H1 (cell line): ENCODE measurements around the gene DOCK1. TPM values are rescaled to one million over a fixed set of nuclear protein-coding genes. Genes with fewer than 3 reads are reported as not detected.

Experiments used
- CTCF ChIA-PET: fragments of 300-600 bp; sonication (Branson Sonifier 250); formaldehyde crosslinking; loops from one replicate; lab custom pipeline; 2021; ENCODE audit not compliant: partially characterized antibody; lab: Charles Lee
- POLR2A ChIA-PET: fragments of 300-600 bp; sonication (Branson Sonifier 250); formaldehyde crosslinking; loops from one replicate; lab custom pipeline; 2021; ENCODE audit warnings: inconsistent platforms; ENCODE audit not compliant: partially characterized antibody; lab: Charles Lee
- DNase-seq, 2 experiments: peaks; one replicate each; pipeline versions ENCODE4 v3.0.0 to v3.0.0-alpha.2; 2010 to 2022; ENCODE audit warnings: low spot score in 2 of 2, low read depth in 1 of 2, mixed read lengths in 1 of 2
- FAIRE-seq: peaks from 2 replicates; lab custom pipeline; 2011; peaks lifted over from hg19 to GRCh38; lab: Jason Lieb, UNC
- H2AFZ ChIP-seq: 2 replicates; pipeline ENCODE4 v1.8.1; 2012; ENCODE audit warnings: low read length, inconsistent platforms
- H2AK5ac ChIP-seq: 2 replicates; pipeline ENCODE4 v1.6.1; 2013; ENCODE audit warnings: low read depth, low read length
- H2BK120ac ChIP-seq: replicated peaks from 2 replicates; pipeline ENCODE3; 2013; ENCODE audit warnings: low read depth, low read length, inconsistent platforms
- H2BK12ac ChIP-seq: 2 replicates; pipeline ENCODE4 v1.6.1; 2013; ENCODE audit warnings: low read depth, low read length
- H2BK15ac ChIP-seq: 2 replicates; pipeline ENCODE4 v1.6.1; 2013; ENCODE audit warnings: low read length
- H2BK20ac ChIP-seq: 2 replicates; pipeline ENCODE4 v1.6.1; 2013; ENCODE audit warnings: low read length
- H2BK5ac ChIP-seq: 2 replicates; pipeline ENCODE4 v1.6.1; 2013; ENCODE audit warnings: low read depth, low read length
- H3K14ac ChIP-seq: 2 replicates; pipeline ENCODE4 v1.6.1; 2013; ENCODE audit warnings: inconsistent platforms; ENCODE audit not compliant: insufficient read length
- H3K18ac ChIP-seq: 2 replicates; pipeline ENCODE4 v1.6.1; 2013; ENCODE audit warnings: low read length; ENCODE audit errors: extremely low read depth
- H3K23ac ChIP-seq: 2 replicates; pipeline ENCODE4 v1.6.1; 2013; ENCODE audit warnings: inconsistent platforms; ENCODE audit not compliant: insufficient read length
- H3K23me2 ChIP-seq: 2 replicates; pipeline ENCODE4 v1.6.1; 2013; ENCODE audit warnings: low read depth, low read length
- H3K27ac ChIP-seq: 2 replicates; pipeline ENCODE4 v1.6.1; 2011; ENCODE audit warnings: low read depth, low read length, inconsistent platforms
- H3K27me3 ChIP-seq, 4 experiments: replicated peaks in 1 of 4; 1 replicate in 1 of 4; 2 replicates in 3 of 4; pipeline versions ENCODE4 v1.6.1 to v1.8.1; 2011 to 2013; ENCODE audit warnings: low read length in 3 of 4, mild to moderate bottlenecking in 3 of 4, inconsistent platforms in 2 of 4, mixed read lengths in 2 of 4, moderate library complexity in 1 of 4; ENCODE audit not compliant: control insufficient read depth in 3 of 4, insufficient read depth in 3 of 4; ENCODE audit errors: extremely low read depth in 1 of 4
- H3K36me3 ChIP-seq, 4 experiments: 2 replicates each; pipeline versions ENCODE4 v1.6.1 to v1.8.1; 2011 to 2013; ENCODE audit warnings: mild to moderate bottlenecking in 4 of 4, low read length in 3 of 4, moderate library complexity in 2 of 4, control low read depth in 1 of 4, inconsistent platforms in 1 of 4; ENCODE audit not compliant: insufficient read depth in 4 of 4, control insufficient read depth in 2 of 4
- H3K4ac ChIP-seq: replicated peaks from 2 replicates; pipeline ENCODE3; 2013; ENCODE audit warnings: low read length, low read depth, mixed read lengths, inconsistent platforms; ENCODE audit not compliant: insufficient read length
- H3K4me1 ChIP-seq, 4 experiments: replicated peaks in 1 of 4; 1 replicate in 1 of 4; 2 replicates in 3 of 4; pipeline versions ENCODE4 v1.6.1 to v1.8.1; 2011 to 2013; ENCODE audit warnings: low read length in 3 of 4, inconsistent platforms in 2 of 4, mixed read lengths in 1 of 4; ENCODE audit not compliant: insufficient read depth in 4 of 4, control insufficient read depth in 3 of 4
- H3K4me2 ChIP-seq, 2 experiments: 2 replicates each; pipeline versions ENCODE4 v1.6.1 to v1.8.1; 2011 to 2013; ENCODE audit warnings: low read depth in 2 of 2, low read length in 2 of 2, control low read depth in 1 of 2, inconsistent platforms in 1 of 2, mild to moderate bottlenecking in 1 of 2; ENCODE audit not compliant: insufficient read depth in 1 of 2
- H3K4me3 ChIP-seq, 4 experiments: fragments of 200-600, 300-600 bp in 1 of 4; sonication (generic), shearing (Covaris generic), sonication (Bioruptor Twin) in 1 of 4; 2 replicates each; pipeline versions ENCODE4 v1.5.1 to v1.8.1; 2011 to 2016; ENCODE audit warnings: low read length in 4 of 4, low read depth in 3 of 4, control low read depth in 2 of 4, inconsistent platforms in 2 of 4, mild to moderate bottlenecking in 2 of 4, mixed read lengths in 1 of 4, moderate library complexity in 1 of 4; ENCODE audit not compliant: insufficient read depth in 2 of 4; ENCODE audit errors: extremely low read depth in 1 of 4
- H3K56ac ChIP-seq: replicated peaks from 2 replicates; pipeline ENCODE3; 2013; ENCODE audit warnings: low read depth, mild to moderate bottlenecking, mixed read lengths, low read length, inconsistent platforms; ENCODE audit not compliant: insufficient read length
- H3K79me1 ChIP-seq: 2 replicates; pipeline ENCODE4 v1.6.1; 2013; ENCODE audit warnings: low read depth, low read length, control low read depth
- H3K79me2 ChIP-seq, 2 experiments: 2 replicates each; pipeline versions ENCODE4 v1.6.1 to v1.8.1; 2012 to 2013; ENCODE audit warnings: low read length in 2 of 2, mild to moderate bottlenecking in 2 of 2, inconsistent platforms in 1 of 2; ENCODE audit not compliant: insufficient read depth in 2 of 2, control insufficient read depth in 1 of 2
- H3K9ac ChIP-seq, 4 experiments: replicated peaks in 1 of 4; 1 replicate in 1 of 4; 2 replicates in 3 of 4; pipeline versions ENCODE4 v1.6.1 to v1.8.1; 2011 to 2013; ENCODE audit warnings: low read depth in 3 of 4, low read length in 3 of 4, control low read depth in 2 of 4, mild to moderate bottlenecking in 2 of 4, moderate library complexity in 2 of 4, inconsistent platforms in 1 of 4; ENCODE audit errors: extremely low read depth in 1 of 4
- H3K9me3 ChIP-seq, 2 experiments: 2 replicates each; pipeline versions ENCODE4 v1.6.1 to v1.8.1; 2012 to 2013; ENCODE audit warnings: mild to moderate bottlenecking in 2 of 2, moderate library complexity in 2 of 2, control low read depth in 1 of 2, inconsistent platforms in 1 of 2, low read depth in 1 of 2, low read length in 1 of 2, mixed read lengths in 1 of 2; ENCODE audit not compliant: insufficient read depth in 2 of 2
- H4K20me1 ChIP-seq, 2 experiments: replicated peaks in 1 of 2; 2 replicates each; pipeline versions ENCODE3 to v1.8.1; 2011 to 2013; ENCODE audit warnings: inconsistent platforms in 2 of 2, low read length in 2 of 2, mild to moderate bottlenecking in 1 of 2; ENCODE audit not compliant: insufficient read depth in 2 of 2, control insufficient read depth in 1 of 2
- H4K5ac ChIP-seq: 2 replicates; pipeline ENCODE4 v1.6.1; 2013; ENCODE audit warnings: low read length, low read depth, mixed read lengths, inconsistent platforms; ENCODE audit not compliant: insufficient read length
- H4K8ac ChIP-seq: 2 replicates; pipeline ENCODE4 v1.8.0; 2013; ENCODE audit warnings: mild to moderate bottlenecking, moderate library complexity, low read length, inconsistent platforms; ENCODE audit not compliant: insufficient read depth; ENCODE audit errors: extremely low read depth
- H4K91ac ChIP-seq: replicated peaks from 2 replicates; pipeline ENCODE3; 2013; ENCODE audit warnings: low read length, mixed read lengths, inconsistent platforms; ENCODE audit not compliant: insufficient read length
- ASH2L ChIP-seq: fragments of 200-600, 300-600 bp; sonication (generic); IDR thresholded peaks from one replicate; pipeline ENCODE4 v1.7.1; 2017; ENCODE audit warnings: low read length
- CBX5 ChIP-seq: fragments of 300-800, 300-1000 bp; sonication (generic); IDR thresholded peaks from 2 replicates; pipeline ENCODE4 v1.7.1; 2016; ENCODE audit warnings: antibody characterized with exemption, low read length, low read depth
- CEBPB ChIP-seq: IDR thresholded peaks from 2 replicates; pipeline ENCODE4 v1.6.1; 2012; ENCODE audit warnings: low read depth, low read length
- CREB1 ChIP-seq: IDR thresholded peaks from 2 replicates; pipeline ENCODE4 v1.6.1; 2012; ENCODE audit warnings: inconsistent platforms
- JUND ChIP-seq: IDR thresholded peaks from 2 replicates; pipeline ENCODE4 v1.6.1; 2011; ENCODE audit warnings: mild to moderate bottlenecking, improper control_type of control experiment, low read length
- KDM4A ChIP-seq: IDR thresholded peaks from one replicate; pipeline ENCODE4 v1.7.1; 2012; ENCODE audit warnings: low read depth, mild to moderate bottlenecking, moderate library complexity, low read length, inconsistent platforms; ENCODE audit not compliant: severe bottlenecking
- NANOG ChIP-seq: IDR thresholded peaks from 2 replicates; pipeline ENCODE4 v1.6.1; 2011; ENCODE audit warnings: low read length, low read depth, mild to moderate bottlenecking, inconsistent platforms; ENCODE audit not compliant: insufficient read depth, poor library complexity, severe bottlenecking
- RFX5 ChIP-seq: IDR thresholded peaks from 2 replicates; pipeline ENCODE4 v1.6.1; 2011; ENCODE audit warnings: low read depth, low read length, improper control_type of control experiment, borderline replicate concordance
- RNF2 ChIP-seq: fragments of 200-900, 300-1000 bp; sonication (generic); IDR thresholded peaks from 2 replicates; pipeline ENCODE4 v1.7.1; 2016; ENCODE audit warnings: borderline replicate concordance, low read depth, mild to moderate bottlenecking, antibody characterized with exemption, low read length; ENCODE audit not compliant: poor library complexity, severe bottlenecking; ENCODE audit errors: missing control alignments
- SP1 ChIP-seq: IDR thresholded peaks from 2 replicates; pipeline ENCODE4 v1.6.1; 2011; ENCODE audit warnings: low read depth, low read length
- SP2 ChIP-seq: IDR thresholded peaks from 2 replicates; pipeline ENCODE4 v1.6.1; 2012; ENCODE audit warnings: mild to moderate bottlenecking, low read length, inconsistent platforms
- YY1 ChIP-seq: IDR thresholded peaks from 2 replicates; pipeline ENCODE4 v1.6.1; 2011; ENCODE audit warnings: low read depth, mild to moderate bottlenecking, low read length
- ZNF274 ChIP-seq: IDR thresholded peaks from 2 replicates; pipeline ENCODE4 v1.7.0; 2012; ENCODE audit warnings: low read length, borderline replicate concordance; ENCODE audit errors: extremely low read depth
- WGBS, 2 experiments: shearing (Covaris generic) in 1 of 2; methylation state at CpG; one replicate each; pipeline versions ENCODE4 v1.1.6 to v1.1.7; 2013 to 2015; ENCODE audit warnings: low lambda C conversion rate in 2 of 2, mixed read lengths in 2 of 2, inconsistent platforms in 1 of 2, low coverage in 1 of 2, missing lambda C conversion rate in 1 of 2; ENCODE audit not compliant: insufficient replicate concordance in 2 of 2, insufficient coverage in 1 of 2, insufficient read length in 1 of 2; ENCODE audit errors: extremely low coverage in 1 of 2, missing lambda C conversion rate in 1 of 2; 5-methylcytosine and 5-hydroxymethylcytosine counted together
- polyA plus RNA-seq, 7 experiments: library from polyadenylated mRNA; depleted of rRNA in 3 of 7; stranded (reverse) in 5 of 7; unstranded in 2 of 7; fragments of >200 nt in 5 of 7; fragments of 200-250 nt in 2 of 7; gene quantifications; 1 replicate in 5 of 7; 2 replicates in 1 of 7; 4 replicates in 1 of 7; pipeline versions ENCODE4 v1.2.1 to v1.2.3, GENCODE V29; 2011 to 2013; ENCODE audit warnings: missing spikeins in 2 of 7, mixed read lengths in 2 of 7
- total RNA-seq: library from RNA; stranded (reverse); fragmentation: NEBNext Ultra II Directional; extraction: Animal tissue kit (Norgen Biotek cat#: 25700); gene quantifications from 2 replicates; pipeline ENCODE4 v1.2.1, GENCODE V29; 2021
- TF ChIP-seq, protein P1 (sequence below): IDR thresholded peaks from 2 replicates; pipeline ENCODE4 v1.6.1; 2012; ENCODE audit warnings: inconsistent platforms

DOCK1 gene
- total and polyA plus RNA-seq, 2 of the 8 experiments (the other 6 are each of a cell fraction or from before 2014, with no cell fraction given), result 11.6 to 53.0 TPM

DNA sequence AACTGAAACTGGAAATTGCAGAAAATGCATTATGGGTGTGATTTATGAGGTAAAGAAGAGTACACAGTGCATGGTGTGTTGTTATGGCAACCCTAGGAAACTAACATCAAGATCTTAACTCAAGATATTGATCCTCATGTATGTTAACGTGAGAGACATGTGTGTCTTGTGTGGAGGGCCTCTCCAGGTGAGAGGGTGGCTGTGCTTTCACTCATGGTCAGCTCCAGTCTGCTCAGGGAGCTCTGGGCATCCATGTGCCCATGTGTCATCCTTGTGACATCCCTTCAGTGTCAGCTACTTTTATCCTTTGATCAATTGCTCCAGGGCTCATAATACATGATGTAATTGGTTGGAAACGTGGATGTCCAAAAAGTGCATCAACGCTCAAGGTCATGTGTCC lies 316.1 kb downstream of the DOCK1 start:
- ChIA-PET CTCF (interaction anchor here (1.0 kb wide), 1 partner anchor 19 kb away, joined by 4 read pairs; no protein-coding TSS in a partner anchor), POLR2A (no interaction called here)
- no peak overlapping the region for H3K4me2 ChIP-seq
- no peaks in the 10 kb centered on the region; the same call in 1 of the 2 replicates for H3K23me2 ChIP-seq
- no peaks in the 10 kb centered on the region for H3K27me3 ChIP-seq
- no peak overlapping the region for H3K18ac ChIP-seq
- no peak overlapping the region for H2BK120ac ChIP-seq
- H4K20me1 ChIP-seq, result no peaks in the 10 kb centered on the region
- H2BK5ac ChIP-seq, result no peak overlapping the region
- H3K4me1 ChIP-seq, result peaks cover 0 to 3% (median under 1%) of the 10 kb centered on the region in 4 experiments; a peak in 3 of 7 replicates
- no peak overlapping the region for H2BK15ac ChIP-seq
- DNase-seq (no peak), FAIRE-seq (no peak)
- no peak overlapping the region for H3K9ac ChIP-seq
- no peak overlapping the region for H3K23ac ChIP-seq
- H4K5ac ChIP-seq, result no peak overlapping the region
- H4K8ac ChIP-seq, result no peak overlapping the region
- no peaks in the 10 kb centered on the region for H3K36me3 ChIP-seq
- no peaks in the 10 kb centered on the region for H3K79me2 ChIP-seq
- no peaks in the 10 kb centered on the region for H3K79me1 ChIP-seq
- no peak overlapping the region for H2BK12ac ChIP-seq
- H2AFZ ChIP-seq, result no peak overlapping the region
- H3K27ac ChIP-seq, result no peak overlapping the region
- WGBS, 2 experiments, result 98% methylated on average over 3 of the region's 3 CpGs; no CpG with 5 or more reads in 1 of the 2 experiments
- H4K91ac ChIP-seq, result no peak overlapping the region
- no peak overlapping the region for H2BK20ac ChIP-seq
- H3K4me3 ChIP-seq, result no peak overlapping the region
- no peak overlapping the region for H2AK5ac ChIP-seq
- no peak overlapping the region for H3K4ac ChIP-seq
- no peak overlapping the region for H3K14ac ChIP-seq
- no peak overlapping the region for H3K56ac ChIP-seq
- peaks cover 0 to 5% of the 10 kb centered on the region in 2 experiments; a peak in 1 of 4 replicates for H3K9me3 ChIP-seq
- no peak for TF ChIP-seq SP1
- no peak for TF ChIP-seq CREB1
- TF ChIP-seq NANOG, result no peak
- no peak for TF ChIP-seq YY1
- TF ChIP-seq, protein P1, sequence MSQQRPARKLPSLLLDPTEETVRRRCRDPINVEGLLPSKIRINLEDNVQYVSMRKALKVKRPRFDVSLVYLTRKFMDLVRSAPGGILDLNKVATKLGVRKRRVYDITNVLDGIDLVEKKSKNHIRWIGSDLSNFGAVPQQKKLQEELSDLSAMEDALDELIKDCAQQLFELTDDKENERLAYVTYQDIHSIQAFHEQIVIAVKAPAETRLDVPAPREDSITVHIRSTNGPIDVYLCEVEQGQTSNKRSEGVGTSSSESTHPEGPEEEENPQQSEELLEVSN, result no peak
- no peak for TF ChIP-seq ASH2L
- no peak for TF ChIP-seq JUND
- no peak for TF ChIP-seq RFX5
- no peak for TF ChIP-seq KDM4A
- TF ChIP-seq CBX5, result no peak
- TF ChIP-seq ZNF274, result no peak
- no peak for TF ChIP-seq RNF2
- TF ChIP-seq CEBPB, result no peak
- TF ChIP-seq SP2, result no peak
